Gastrocnemius medialis (tissue), 4 donors: ENCODE data around the gene ZNF253. TPM values are rescaled to one million over a fixed set of nuclear protein-coding genes. Genes with fewer than 3 reads are reported as not detected.
A peak's percentile ranks its signal among the peaks of the same experiment; 100 is the strongest.
"Not testable (repeated sequence)": the region's sequence is repeated elsewhere in the genome, so short reads cannot be mapped to it uniquely, and the experiment has no call there.

ENCODE experiments used
- ATAC-seq, 2 donors: fragments of 150-250 bp; one replicate each; pipeline ENCODE4 v1.9.1; 2016
- DNase-seq, 2 donors: peaks; one replicate each; pipeline ENCODE4 v3.0.0-alpha.2; 2019
- H3K27ac ChIP-seq, 4 donors: fragments of 200-600 bp; sonication (generic); 1 replicate in 1 of 4; 2 replicates in 3 of 4; pipeline ENCODE4 v1.5.1; 2016 to 2018; ENCODE audit warnings: mild to moderate bottlenecking in 2 of 4, moderate library complexity in 1 of 4
- H3K27me3 ChIP-seq, 3 donors: fragments of 200-600 bp; sonication (generic) in 2 of 3; 1 replicate in 1 of 3; 2 replicates in 2 of 3; pipeline versions ENCODE4 v1.5.1 to v1.6.0; 2016 to 2019; ENCODE audit warnings: mild to moderate bottlenecking in 1 of 3, moderate library complexity in 1 of 3
- H3K36me3 ChIP-seq, 2 donors: fragments of 200-600 bp; sonication (generic) in 1 of 2; one replicate each; pipeline ENCODE4 v1.5.1; 2017 to 2018
- H3K4me1 ChIP-seq, 2 donors: fragments of 200-600 bp; sonication (generic) in 1 of 2; one replicate each; pipeline ENCODE4 v1.5.1; 2016 to 2017; ENCODE audit warnings: mild to moderate bottlenecking in 2 of 2
- H3K4me3 ChIP-seq, 4 donors: fragments of 200-600 bp; sonication (generic) in 3 of 4; 1 replicate in 1 of 4; 2 replicates in 3 of 4; pipeline ENCODE4 v1.5.1; 2016 to 2019; ENCODE audit warnings: mild to moderate bottlenecking in 2 of 4
- H3K9me3 ChIP-seq, 3 donors: fragments of 200-600 bp; sonication (generic) in 2 of 3; 1 replicate in 1 of 3; 2 replicates in 2 of 3; pipeline ENCODE4 v1.5.1; 2016 to 2019
- POLR2A ChIP-seq, 2 donors: fragments of 450-650 bp; IDR thresholded peaks; one replicate each; pipeline ENCODE4 v1.6.1; 2017; ENCODE audit warnings: antibody characterized with exemption in 2 of 2, mild to moderate bottlenecking in 2 of 2, moderate library complexity in 2 of 2
- in situ Hi-C, 4 donors: fragments of 200-750 bp; cut with MboI; loops; one replicate each; pipeline versions ENCODE4 v1.15.0 to v1.8.0; 2017; ENCODE audit warnings: low sequenced_read_pairs in 4 of 4
- intact Hi-C: fragments of 100-400 bp; cut with DNase I; formaldehyde crosslinking; loops from one replicate; pipeline ENCODE4 v1.15.1; 2023; ENCODE audit warnings: low total_unique reads
- total RNA-seq, 4 donors: library from RNA; depleted of rRNA; stranded (reverse); fragments of >200 nt; gene quantifications; one replicate each; pipeline versions ENCODE4 v1.1.0 to v1.2.3, GENCODE V29; 2016
- TF ChIP-seq, protein P1 (sequence below), 5 experiments: fragments of 450-650 bp in 3 of 5; fragments of 200-600 bp in 2 of 5; sonication (generic) in 2 of 5; IDR thresholded peaks in 4 of 5; conservative IDR thresholded peaks in 1 of 5; 1 replicate in 4 of 5; 2 replicates in 1 of 5; pipeline ENCODE4 v1.5.1; 2016 to 2019; ENCODE audit warnings: antibody characterized with exemption in 5 of 5, mild to moderate bottlenecking in 3 of 5, moderate library complexity in 3 of 5

The ZNF253 gene
- total RNA-seq, 4 donors from 2014 or later: 3.1 to 9.5 (median 6.3) TPM

DNA sequence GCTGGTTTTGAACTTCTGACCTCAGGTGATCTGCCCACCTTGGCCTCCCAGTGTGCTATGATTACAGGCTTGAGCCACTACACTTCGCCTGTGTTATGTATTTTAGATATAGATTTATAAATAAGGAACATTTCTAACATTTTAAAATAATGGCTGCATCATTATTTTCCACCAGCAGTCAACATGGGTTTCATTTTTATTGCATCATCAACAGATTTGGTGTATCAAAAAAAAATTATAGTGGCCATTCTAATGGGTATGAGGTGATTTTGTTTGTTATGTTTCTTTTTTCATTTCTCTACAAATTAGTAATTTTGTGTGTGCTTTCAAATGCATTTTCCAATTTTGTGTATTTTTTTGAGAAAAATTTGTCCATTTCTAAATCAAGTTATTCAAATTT, 18.9 kb downstream of the ZNF253 start:
- Histone ChIP-seq H3K9me3 (peaks cover 2 to 7% (median 6%) of the 10 kb centered on the region in 3 donors), H3K4me3 (no peak overlapping the region), H3K36me3 (peaks cover 0 to 57% of the 10 kb centered on the region in 2 donors), H3K4me1 (no peaks in the 10 kb centered on the region), H3K27me3 (no peaks in the 10 kb centered on the region), H3K27ac (no peak overlapping the region)
- TF ChIP-seq, protein P1, sequence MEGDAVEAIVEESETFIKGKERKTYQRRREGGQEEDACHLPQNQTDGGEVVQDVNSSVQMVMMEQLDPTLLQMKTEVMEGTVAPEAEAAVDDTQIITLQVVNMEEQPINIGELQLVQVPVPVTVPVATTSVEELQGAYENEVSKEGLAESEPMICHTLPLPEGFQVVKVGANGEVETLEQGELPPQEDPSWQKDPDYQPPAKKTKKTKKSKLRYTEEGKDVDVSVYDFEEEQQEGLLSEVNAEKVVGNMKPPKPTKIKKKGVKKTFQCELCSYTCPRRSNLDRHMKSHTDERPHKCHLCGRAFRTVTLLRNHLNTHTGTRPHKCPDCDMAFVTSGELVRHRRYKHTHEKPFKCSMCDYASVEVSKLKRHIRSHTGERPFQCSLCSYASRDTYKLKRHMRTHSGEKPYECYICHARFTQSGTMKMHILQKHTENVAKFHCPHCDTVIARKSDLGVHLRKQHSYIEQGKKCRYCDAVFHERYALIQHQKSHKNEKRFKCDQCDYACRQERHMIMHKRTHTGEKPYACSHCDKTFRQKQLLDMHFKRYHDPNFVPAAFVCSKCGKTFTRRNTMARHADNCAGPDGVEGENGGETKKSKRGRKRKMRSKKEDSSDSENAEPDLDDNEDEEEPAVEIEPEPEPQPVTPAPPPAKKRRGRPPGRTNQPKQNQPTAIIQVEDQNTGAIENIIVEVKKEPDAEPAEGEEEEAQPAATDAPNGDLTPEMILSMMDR (IDR thresholded peaks at IDR 0.05 in 4 of 5, conservative IDR thresholded peaks at IDR 0.05 in 1 of 5): no peak
- no peak for TF ChIP-seq POLR2A (IDR thresholded peaks at IDR 0.05)
- in situ Hi-C loops: no loop called here
- no peak for DNase-seq
- no peak for ATAC-seq
- intact Hi-C loops: no loop called here

DNA sequence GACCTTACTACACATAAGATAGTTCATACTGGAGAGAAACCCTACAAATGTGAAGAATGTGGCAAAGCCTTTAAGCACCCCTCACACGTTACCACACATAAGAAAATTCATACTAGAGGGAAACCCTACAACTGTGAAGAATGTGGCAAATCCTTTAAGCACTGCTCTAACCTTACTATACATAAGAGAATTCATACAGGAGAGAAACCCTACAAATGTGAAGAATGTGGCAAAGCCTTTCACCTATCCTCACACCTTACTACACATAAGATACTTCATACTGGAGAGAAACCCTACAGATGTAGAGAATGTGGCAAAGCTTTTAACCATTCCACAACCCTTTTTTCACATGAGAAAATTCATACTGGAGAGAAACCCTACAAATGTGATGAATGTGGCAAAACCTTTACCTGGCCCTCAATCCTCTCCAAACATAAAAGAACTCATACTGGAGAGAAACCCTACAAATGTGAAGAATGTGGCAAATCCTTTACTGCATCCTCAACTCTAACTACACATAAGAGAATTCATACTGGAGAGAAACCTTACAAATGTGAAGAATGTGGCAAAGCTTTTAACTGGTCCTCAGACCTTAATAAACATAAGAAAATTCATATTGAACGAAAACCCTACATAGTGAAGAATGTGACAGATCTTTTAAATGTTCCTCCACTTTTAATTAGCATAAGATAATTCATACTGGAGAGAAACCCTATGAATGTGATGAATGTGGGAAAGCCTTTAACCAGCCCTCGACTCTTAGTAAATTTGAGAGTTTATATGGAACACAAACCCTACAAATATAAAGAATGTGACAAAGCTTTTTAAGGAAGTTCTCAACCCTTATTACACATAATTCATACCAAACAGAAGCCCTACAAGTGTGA, 26.6 kb downstream of the ZNF253 start:
- Histone ChIP-seq H3K4me3 (peak overlapping the region in 1 of 4 donors; percentile 32), H3K36me3 (peaks cover 17 to 60% of the 10 kb centered on the region in 2 donors), H3K9me3 (peaks cover 20 to 70% (median 20%) of the 10 kb centered on the region in 3 donors)
- H3K27ac ChIP-seq, H3K27me3 ChIP-seq, H3K4me1 ChIP-seq, ATAC-seq, DNase-seq, in situ Hi-C loops, intact Hi-C loops: not testable (repeated sequence)

DNA sequence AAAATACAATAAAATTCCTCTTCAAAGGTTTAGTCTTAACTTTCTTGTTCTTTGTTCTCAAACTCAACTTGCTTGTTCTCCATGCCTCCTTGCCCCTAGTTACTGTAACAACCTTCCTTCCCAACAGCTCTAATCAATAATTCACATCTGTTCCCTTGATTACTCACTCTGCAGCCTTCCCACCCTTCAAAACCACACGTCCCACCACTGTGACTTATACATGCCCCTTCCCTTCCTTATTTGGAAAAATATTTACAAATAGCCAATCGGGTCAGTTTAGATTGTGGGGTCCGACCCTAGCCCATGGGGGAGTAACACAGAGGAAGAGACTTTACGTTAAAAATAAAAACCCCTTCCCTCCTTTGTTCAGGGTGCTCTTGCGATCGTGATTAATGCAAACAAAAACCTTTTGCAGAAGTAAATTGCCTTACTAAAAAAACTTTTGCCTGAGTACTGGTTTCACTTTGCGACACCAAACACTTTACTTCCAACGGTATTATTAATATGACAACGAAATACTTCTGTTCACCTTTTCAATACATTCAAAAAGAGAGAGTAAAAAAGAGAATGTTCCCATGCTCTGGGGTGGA, 34.6 kb downstream of the ZNF253 start:
- TF ChIP-seq POLR2A (IDR thresholded peaks at IDR 0.05): no peak
- TF ChIP-seq, protein P1 (IDR thresholded peaks at IDR 0.05 in 4 of 5, conservative IDR thresholded peaks at IDR 0.05 in 1 of 5): no peak
- ATAC-seq: no peak
- peak overlapping the region; percentile 61 to 79 (median 72) for H3K4me3 ChIP-seq
- no peaks in the 10 kb centered on the region for H3K4me1 ChIP-seq
- intact Hi-C loops: loop anchor here (2.0 kb wide), 1 partner anchor 33 kb away; no protein-coding TSS in a partner anchor
- H3K27me3 ChIP-seq: no peaks in the 10 kb centered on the region
- H3K36me3 ChIP-seq: no peaks in the 10 kb centered on the region
- DNase-seq: no peak
- peaks cover 0 to 27% (median 0%) of the 10 kb centered on the region in 3 donors for H3K9me3 ChIP-seq
- in situ Hi-C loops: no loop called here
- peak overlapping the region in 3 of 4 donors; percentile 79 to 82 (median 82) for H3K27ac ChIP-seq

DNA sequence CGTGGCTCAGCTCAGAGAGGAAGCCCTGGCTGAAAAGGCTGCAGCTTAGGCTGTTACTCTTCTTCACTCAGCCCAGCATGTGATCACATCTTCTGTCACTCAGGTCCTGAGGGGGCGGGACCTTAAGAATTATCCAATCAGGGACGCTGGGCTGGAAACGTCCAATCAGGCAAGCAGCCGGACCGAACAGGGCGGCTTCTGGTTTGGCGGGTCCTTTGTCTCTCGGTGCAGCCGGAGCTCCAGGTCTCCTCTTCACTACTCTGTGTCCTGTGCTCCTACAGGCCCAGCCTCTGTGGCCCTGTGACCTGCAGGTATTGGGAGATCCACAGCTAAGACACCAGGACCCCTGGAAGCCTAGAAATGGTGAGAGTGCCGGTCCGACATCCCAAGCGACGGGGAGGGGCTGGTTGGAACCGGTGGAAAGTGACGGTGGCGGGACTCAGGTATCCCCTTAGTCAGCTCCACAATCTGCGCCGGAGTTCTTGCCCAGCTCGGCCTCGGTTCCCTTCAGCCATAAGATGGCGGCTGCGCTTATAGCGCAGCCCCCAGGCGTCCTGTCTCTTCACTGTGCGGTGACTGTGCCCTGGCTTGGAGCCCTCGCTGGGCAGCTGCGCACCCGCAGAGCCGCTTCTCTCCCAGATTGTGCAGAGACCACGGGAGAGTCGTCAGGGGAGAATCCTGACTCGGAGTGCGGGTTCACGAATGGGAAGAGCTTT, 35.2 kb downstream of the ZNF253 start, which contains the start of gene ZNF93:
Gene ZNF93, plus strand, starts transcription at position 218 of the 716 bp plus-strand sequence. Its CDS starts 143 bp downstream, at position 361.
- Histone ChIP-seq H3K9me3 (peaks cover 0 to 25% (median 0%) of the 10 kb centered on the region in 3 donors), H3K27me3 (no peaks in the 10 kb centered on the region), H3K36me3 (no peaks in the 10 kb centered on the region), H3K4me3 (peak within 1 kb of the TSS; percentile 61 to 79 (median 72)), H3K27ac (peak within 1 kb of the TSS; percentile 74 to 82 (median 80)), H3K4me1 (no peaks in the 10 kb centered on the region)
- peak; percentile 99 for ATAC-seq
- in situ Hi-C loops (no loop called here), intact Hi-C loops (loop anchor here (2.0 kb wide), 1 partner anchor 34 kb away; no protein-coding TSS in a partner anchor)
- TF ChIP-seq, protein P1 (IDR thresholded peaks at IDR 0.05 in 4 of 5, conservative IDR thresholded peaks at IDR 0.05 in 1 of 5): no peak
- TF ChIP-seq POLR2A (IDR thresholded peaks at IDR 0.05): peak; percentile 41 to 76
- DNase-seq: peak; percentile 87 to 90

DNA sequence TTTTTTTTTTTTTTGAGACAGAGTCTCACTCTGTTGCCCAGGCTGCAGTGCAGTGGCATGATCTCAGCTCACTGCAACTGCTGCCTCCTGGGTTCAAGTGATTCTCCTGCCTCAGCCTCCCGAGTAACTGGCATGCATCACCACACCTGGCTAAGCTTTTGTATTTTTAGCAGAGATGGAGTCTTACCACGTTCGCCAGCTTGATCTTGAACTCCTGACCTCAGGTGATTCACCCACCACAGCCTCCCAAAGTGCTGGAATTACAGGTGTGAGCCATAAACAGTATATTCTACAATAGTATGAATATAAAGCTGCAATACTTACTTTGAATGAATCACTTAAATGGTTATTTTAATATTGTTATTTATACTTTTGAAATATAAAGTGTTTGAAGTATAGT, 41.9 kb downstream of the ZNF253 start:
- H3K36me3 ChIP-seq, H3K27ac ChIP-seq, H3K27me3 ChIP-seq, H3K4me3 ChIP-seq, H3K9me3 ChIP-seq, H3K4me1 ChIP-seq, DNase-seq, intact Hi-C loops, ATAC-seq, in situ Hi-C loops: not testable (repeated sequence)
